Fibroblast of skin of right quadriceps (primary cell): ENCODE measurements around the gene GMDS.

Experiments used
- DNase-seq: peaks from one replicate; pipeline ENCODE4 v3.0.0-alpha.2; 2013

GMDS gene

GRCh38 chr6:1575210-1576041, 670.0 kb downstream of the GMDS start:
- peak; percentile 35 for DNase-seq

- no peak for DNase-seq
Observed at GRCh38 chr6:1574890-1575209, 670.6 kb downstream of the GMDS start.

GRCh38 chr6:1574083-1574761, 671.2 kb downstream of the GMDS start:
- no peak for DNase-seq
